Measurements from ENCODE around the gene CYYR1.

GRCh38 chr21:26487981-26488480, 85.1 kb downstream of the CYYR1 start:
- TF ChIP-seq GATA2 (IDR thresholded peaks at IDR 0.05; ENCODE audit: low read depth, low read length) (no peak), GATA3 (IDR thresholded peaks at IDR 0.05; ENCODE audit: low read depth, low read length) (no peak)

All from SH-SY5Y (cell line).